ENCODE measurements around the gene SH3BGR.

DNA sequence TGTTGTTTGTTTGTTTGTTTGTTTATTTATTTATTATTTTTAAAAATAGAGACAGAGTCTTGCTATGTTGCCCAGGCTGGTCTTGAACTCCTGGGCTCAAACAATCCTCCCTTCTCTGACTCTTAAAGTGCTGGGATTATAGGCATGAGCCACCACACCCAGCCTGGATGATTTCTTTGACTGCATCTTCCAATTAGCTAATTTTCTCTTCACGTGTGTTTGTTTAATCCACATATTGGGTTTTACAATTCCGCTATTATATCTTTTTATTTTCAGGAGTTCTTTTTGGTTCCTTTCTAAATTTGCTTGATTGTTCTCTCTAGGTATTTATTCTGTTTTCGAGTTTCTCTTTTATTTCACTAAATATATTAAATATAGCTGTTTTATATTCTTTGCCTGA lies 19.8 kb downstream of the SH3BGR start:
- TF ChIP-seq, protein P1, sequence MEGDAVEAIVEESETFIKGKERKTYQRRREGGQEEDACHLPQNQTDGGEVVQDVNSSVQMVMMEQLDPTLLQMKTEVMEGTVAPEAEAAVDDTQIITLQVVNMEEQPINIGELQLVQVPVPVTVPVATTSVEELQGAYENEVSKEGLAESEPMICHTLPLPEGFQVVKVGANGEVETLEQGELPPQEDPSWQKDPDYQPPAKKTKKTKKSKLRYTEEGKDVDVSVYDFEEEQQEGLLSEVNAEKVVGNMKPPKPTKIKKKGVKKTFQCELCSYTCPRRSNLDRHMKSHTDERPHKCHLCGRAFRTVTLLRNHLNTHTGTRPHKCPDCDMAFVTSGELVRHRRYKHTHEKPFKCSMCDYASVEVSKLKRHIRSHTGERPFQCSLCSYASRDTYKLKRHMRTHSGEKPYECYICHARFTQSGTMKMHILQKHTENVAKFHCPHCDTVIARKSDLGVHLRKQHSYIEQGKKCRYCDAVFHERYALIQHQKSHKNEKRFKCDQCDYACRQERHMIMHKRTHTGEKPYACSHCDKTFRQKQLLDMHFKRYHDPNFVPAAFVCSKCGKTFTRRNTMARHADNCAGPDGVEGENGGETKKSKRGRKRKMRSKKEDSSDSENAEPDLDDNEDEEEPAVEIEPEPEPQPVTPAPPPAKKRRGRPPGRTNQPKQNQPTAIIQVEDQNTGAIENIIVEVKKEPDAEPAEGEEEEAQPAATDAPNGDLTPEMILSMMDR (IDR thresholded peaks at IDR 0.05), result no peak
- TF ChIP-seq ZFX (IDR thresholded peaks at IDR 0.05; ENCODE audit: borderline replicate concordance), result no peak

Measured in 22Rv1 (cell line).